Effector memory CD8-positive, alpha-beta T cell (primary cell): ENCODE results near the gene HTR7.
"Not testable (repeated sequence)": the region's sequence is repeated elsewhere in the genome, so short reads cannot be mapped to it uniquely, and the experiment has no call there.

Experiments used
- ATAC-seq: fragments of 150-1000 bp; cut with Tn5 transposase; replicated peaks from 2 replicates; pipeline ENCODE4 v1.10.0; 2021; ENCODE audit warnings: mild to moderate bottlenecking, moderate library complexity
- DNase-seq, 3 experiments: peaks; one replicate each; pipeline ENCODE4 v3.0.0; 2021
- H3K27ac Mint-ChIP-seq, 2 donors: one replicate each; pipeline ENCODE4 v1.8.0; 2022; ENCODE audit warnings: mild to moderate bottlenecking in 2 of 2, mixed read lengths in 2 of 2, moderate library complexity in 2 of 2
- H3K27me3 Mint-ChIP-seq, 2 donors: one replicate each; pipeline ENCODE4 v1.8.0; 2022; ENCODE audit warnings: mixed read lengths in 2 of 2
- H3K36me3 Mint-ChIP-seq: one replicate; pipeline ENCODE4 v1.8.0; 2022; ENCODE audit warnings: mild to moderate bottlenecking, moderate library complexity, mixed read lengths; ENCODE audit not compliant: insufficient read depth
- H3K4me1 Mint-ChIP-seq, 2 donors: one replicate each; pipeline ENCODE4 v1.8.0; 2022; ENCODE audit warnings: low read depth in 2 of 2, mixed read lengths in 2 of 2
- H3K4me3 Mint-ChIP-seq, 2 donors: one replicate each; pipeline ENCODE4 v1.8.0; 2022; ENCODE audit warnings: mild to moderate bottlenecking in 2 of 2, mixed read lengths in 2 of 2, moderate library complexity in 2 of 2
- H3K9me3 Mint-ChIP-seq, 2 donors: one replicate each; pipeline ENCODE4 v1.8.0; 2022; ENCODE audit warnings: mixed read lengths in 2 of 2

The HTR7 gene

DNA sequence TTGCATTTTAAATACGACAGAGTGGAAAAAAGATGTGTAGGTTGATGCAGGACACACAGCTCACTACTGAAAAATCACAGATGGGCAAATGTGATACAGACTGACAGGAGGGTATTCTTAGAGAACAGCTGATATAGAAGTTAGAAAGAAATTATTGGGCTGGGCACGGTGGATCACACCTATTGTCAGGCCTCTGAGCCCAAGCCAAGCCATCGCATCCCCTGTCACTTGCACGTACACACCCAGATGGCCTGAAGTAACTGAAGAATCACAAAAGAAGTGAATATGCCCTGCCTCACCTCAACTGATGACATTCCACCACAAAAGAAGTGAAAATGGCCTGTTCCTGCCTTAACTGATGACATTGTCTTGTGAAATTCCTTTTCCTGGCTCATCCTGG, 50.7 kb downstream of the HTR7 start:
- not testable (repeated sequence) for H3K4me1 Mint-ChIP-seq, ATAC-seq, H3K4me3 Mint-ChIP-seq, DNase-seq, H3K9me3 Mint-ChIP-seq, H3K27ac Mint-ChIP-seq, H3K36me3 Mint-ChIP-seq
- H3K27me3 Mint-ChIP-seq: peaks cover 24 to 33% of the 10 kb centered on the region in 2 donors

DNA sequence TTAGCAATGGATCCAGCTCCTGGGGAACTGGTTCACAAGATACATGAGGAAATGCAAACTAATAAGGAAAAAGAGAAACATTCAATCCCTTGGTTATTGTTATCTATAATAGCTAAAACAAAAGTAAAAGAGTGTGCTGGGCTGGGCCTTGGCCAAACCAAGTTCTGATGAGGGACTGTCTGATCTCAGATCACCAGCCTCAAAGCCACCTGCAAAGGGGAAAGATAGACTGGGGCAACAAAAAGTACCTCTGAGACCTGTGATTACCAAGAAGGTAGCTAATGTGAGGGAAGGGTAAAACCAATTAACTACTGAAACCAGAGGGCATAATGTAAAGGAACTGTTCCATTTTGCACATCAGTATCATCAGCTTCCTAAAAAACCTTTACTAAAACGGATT, 51.2 kb downstream of the HTR7 start:
- Mint-ChIP-seq H3K27me3 (peaks cover 24 to 33% of the 10 kb centered on the region in 2 donors), H3K4me3 (no peak overlapping the region), H3K9me3 (no peaks in the 10 kb centered on the region), H3K4me1 (no peaks in the 10 kb centered on the region), H3K36me3 (no peaks in the 10 kb centered on the region), H3K27ac (no peak overlapping the region)
- DNase-seq (no peak), ATAC-seq (no peak)

DNA sequence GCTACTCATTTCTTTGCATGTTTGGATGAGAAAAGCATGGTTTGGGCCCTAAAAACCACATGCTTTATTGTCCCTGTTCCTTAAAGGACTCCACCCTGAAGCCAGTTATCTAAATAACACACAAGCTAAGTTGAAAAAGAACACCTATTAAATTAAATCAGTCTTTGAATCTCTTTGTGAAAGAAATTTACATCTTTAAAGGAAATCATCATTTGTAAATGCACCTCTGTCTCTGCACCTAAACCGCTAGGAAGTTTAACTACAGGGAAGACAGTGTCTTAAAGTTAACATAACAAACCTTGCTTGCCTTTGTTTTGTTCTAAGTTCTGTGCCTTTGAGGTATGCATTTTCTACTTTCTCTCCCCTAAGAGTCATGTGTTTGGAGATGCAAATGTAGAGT, 52.6 kb downstream of the HTR7 start:
- Mint-ChIP-seq H3K36me3 (no peaks in the 10 kb centered on the region), H3K27me3 (peaks cover 24 to 33% of the 10 kb centered on the region in 2 donors), H3K4me1 (no peaks in the 10 kb centered on the region), H3K4me3 (no peak overlapping the region), H3K27ac (no peak overlapping the region), H3K9me3 (no peaks in the 10 kb centered on the region)
- no peak for DNase-seq
- no peak for ATAC-seq

DNA sequence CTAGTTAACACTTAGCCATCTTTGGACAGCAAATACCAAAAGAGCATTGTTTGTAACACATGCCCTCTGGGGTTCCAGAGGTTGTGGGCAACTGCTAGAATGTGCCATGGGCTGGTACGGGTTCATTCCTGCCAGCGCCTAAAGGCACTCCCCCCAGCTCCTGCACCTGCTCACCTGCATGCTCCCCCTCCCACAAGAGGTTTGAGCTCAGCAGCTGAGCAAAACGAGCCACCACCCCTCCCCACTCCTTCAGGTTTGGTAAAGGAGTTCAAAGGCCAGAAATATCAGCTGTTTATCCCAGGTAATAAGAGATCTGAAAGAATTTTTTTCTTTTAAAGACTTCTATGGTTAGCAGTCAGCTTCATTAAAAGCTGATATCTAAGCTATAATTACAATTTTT, 53.5 kb downstream of the HTR7 start:
- Mint-ChIP-seq H3K9me3 (no peaks in the 10 kb centered on the region), H3K4me3 (no peak overlapping the region), H3K27ac (no peak overlapping the region), H3K4me1 (no peaks in the 10 kb centered on the region), H3K27me3 (peaks cover 23 to 33% of the 10 kb centered on the region in 2 donors), H3K36me3 (no peaks in the 10 kb centered on the region)
- DNase-seq (no peak), ATAC-seq (no peak)

DNA sequence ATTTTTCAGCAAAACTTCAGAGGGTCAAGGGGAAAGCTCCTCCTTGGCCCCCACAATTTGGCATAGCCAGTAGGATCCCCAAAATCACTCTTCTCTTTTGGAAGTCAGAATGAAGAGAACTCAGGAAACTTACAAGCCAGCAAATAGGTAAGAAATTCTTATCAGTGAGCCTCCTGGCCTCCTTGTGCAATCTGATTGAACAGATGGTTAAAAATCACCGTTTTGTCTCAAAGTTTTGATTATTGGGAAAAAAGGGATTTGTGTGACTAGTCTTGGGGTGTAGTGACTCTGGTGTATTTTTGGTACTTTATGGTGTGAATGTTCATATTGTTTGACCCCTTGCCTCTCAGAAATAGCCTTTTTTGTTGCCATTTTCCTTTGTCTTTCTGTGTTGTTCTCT, 56.2 kb downstream of the HTR7 start:
- ATAC-seq (no peak), DNase-seq (no peak)
- Mint-ChIP-seq H3K4me3 (no peak overlapping the region), H3K9me3 (no peaks in the 10 kb centered on the region), H3K4me1 (no peaks in the 10 kb centered on the region), H3K27me3 (peaks cover 5 to 18% of the 10 kb centered on the region in 2 donors), H3K27ac (no peak overlapping the region), H3K36me3 (no peaks in the 10 kb centered on the region)

DNA sequence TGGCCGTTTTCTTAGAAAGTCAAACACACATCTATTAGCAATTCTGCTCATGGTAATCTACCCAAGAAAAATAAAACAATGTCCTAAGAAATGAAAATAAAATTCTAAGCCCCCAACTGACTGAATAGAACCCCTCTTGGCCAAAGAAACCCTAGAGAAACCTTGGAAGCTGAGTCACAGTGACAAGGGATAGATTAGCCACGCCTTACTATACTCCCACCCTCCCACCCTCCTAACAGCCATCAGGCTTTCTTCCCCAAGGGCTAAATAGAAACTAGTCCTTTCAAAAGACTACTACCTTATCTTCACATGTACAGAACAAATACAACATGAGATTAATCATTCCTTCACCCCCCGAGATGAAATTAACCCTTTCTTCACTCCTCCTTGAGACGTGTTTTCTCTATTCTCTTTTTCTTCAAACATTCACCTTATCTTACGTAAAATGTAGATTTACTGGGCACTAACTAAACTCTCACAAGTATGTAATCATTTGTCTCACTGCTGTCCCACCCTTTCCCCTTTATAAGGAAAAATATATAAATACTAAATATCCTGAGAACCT, 57.5 kb downstream of the HTR7 start:
- H3K9me3 Mint-ChIP-seq: no peaks in the 10 kb centered on the region
- H3K27ac Mint-ChIP-seq: no peak overlapping the region
- no peak for ATAC-seq
- peaks cover 9 to 20% of the 10 kb centered on the region in 2 donors for H3K27me3 Mint-ChIP-seq
- DNase-seq: no peak
- H3K4me1 Mint-ChIP-seq: no peaks in the 10 kb centered on the region
- no peak overlapping the region for H3K4me3 Mint-ChIP-seq
- H3K36me3 Mint-ChIP-seq: no peaks in the 10 kb centered on the region

DNA sequence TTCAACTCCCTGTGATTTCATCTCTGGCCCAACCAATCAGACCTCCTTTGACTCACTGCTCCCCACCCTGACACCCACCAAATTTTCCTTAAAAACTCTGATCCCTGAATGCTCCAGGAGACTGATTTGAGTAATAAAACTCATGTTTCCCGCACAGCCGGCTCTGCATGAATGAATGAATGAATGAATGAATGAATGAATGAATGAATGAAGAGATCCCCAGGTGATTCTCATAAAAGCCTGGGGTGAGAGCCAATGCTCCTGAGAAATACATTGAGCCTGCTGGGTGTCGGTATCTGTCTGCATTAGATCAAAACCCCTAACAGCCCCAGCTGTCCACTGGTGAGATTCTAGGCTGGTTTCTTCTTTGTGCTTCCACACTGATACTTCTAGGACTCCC, 58.7 kb downstream of the HTR7 start:
- ATAC-seq: no peak
- H3K27ac Mint-ChIP-seq: no peak overlapping the region
- H3K27me3 Mint-ChIP-seq: peaks cover 12 to 25% of the 10 kb centered on the region in 2 donors
- H3K36me3 Mint-ChIP-seq: no peaks in the 10 kb centered on the region
- DNase-seq: no peak
- no peak overlapping the region for H3K4me3 Mint-ChIP-seq
- no peaks in the 10 kb centered on the region for H3K9me3 Mint-ChIP-seq
- no peaks in the 10 kb centered on the region for H3K4me1 Mint-ChIP-seq

DNA sequence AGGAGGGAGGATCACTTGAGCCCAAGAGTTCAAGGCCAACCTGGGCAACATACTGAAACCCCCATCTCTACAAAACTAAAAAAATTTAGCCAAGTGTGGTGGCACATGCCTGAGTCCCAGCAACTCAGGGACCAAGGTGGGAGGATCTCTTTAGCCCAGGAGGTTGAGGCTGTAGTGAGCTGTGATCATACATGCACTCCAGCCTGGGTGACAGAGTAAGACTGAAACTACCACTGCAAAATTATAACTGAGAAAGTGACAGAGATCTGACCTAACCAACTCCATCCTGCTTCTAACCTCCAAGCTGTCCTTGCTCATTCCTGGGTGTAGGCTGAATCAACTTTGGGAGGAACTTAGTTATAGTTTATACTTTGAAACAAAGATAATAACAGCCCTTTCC, 59.4 kb downstream of the HTR7 start:
- Mint-ChIP-seq H3K4me1 (no peaks in the 10 kb centered on the region), H3K9me3 (no peaks in the 10 kb centered on the region), H3K36me3 (no peaks in the 10 kb centered on the region), H3K27me3 (peaks cover 12 to 26% of the 10 kb centered on the region in 2 donors), H3K27ac (no peak overlapping the region), H3K4me3 (no peak overlapping the region)
- ATAC-seq: no peak
- no peak for DNase-seq

DNA sequence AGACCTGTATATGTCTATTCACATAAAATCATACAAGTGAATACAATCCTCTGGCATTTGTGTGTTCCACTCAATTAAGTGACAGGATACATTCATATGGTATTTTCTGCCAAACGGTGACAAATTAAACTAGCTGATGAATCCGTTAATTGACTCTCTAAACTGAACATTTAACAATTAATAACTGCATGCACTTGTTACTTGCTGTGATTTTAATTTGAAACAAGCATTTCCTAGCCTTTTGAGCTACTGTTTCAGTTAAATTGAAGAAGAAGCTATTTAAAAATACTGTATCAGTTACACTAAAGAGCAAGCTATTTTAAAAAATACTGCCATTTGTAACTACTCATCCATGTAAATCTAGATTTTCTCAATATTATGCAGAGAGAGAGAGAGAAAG, 67.4 kb downstream of the HTR7 start:
- H3K4me1 Mint-ChIP-seq: no peaks in the 10 kb centered on the region
- H3K9me3 Mint-ChIP-seq: no peaks in the 10 kb centered on the region
- DNase-seq: no peak
- no peak overlapping the region for H3K27ac Mint-ChIP-seq
- no peak for ATAC-seq
- H3K27me3 Mint-ChIP-seq: peaks cover 42 to 55% of the 10 kb centered on the region in 2 donors
- H3K4me3 Mint-ChIP-seq: no peak overlapping the region
- H3K36me3 Mint-ChIP-seq: no peaks in the 10 kb centered on the region

DNA sequence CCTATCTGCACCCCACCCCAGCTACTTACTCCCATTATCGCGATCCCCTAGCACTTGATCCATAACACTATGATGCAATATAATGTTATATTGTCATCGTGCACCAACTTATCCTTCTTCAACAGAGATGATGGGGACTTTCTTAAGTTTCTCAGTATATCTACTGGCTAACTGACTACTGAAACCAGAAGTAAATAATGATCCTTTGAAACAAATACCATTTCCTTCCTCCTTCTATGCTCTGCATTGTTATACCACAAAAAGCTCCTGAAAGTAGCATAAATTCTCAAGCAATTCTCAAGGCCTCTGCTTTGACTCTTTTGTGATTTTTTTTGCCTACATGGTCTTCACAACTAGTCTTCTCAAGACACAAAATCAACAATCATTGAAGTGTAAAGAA, 68.9 kb downstream of the HTR7 start:
- H3K27ac Mint-ChIP-seq: no peak overlapping the region
- no peak for ATAC-seq
- peaks cover 41 to 61% of the 10 kb centered on the region in 2 donors for H3K27me3 Mint-ChIP-seq

DNA sequence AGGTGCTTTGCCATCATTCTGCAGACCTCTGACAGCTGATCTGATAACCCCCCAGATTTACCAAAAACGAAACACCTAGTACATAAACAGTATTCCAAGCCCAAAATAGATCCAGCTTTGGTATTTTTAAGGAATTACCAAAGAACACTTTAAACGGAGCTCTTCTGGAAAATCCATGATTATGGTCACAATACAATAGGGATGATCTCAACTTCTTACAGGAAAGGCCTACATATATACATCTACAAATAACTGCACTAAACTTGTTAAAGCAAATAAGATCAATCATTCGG, 69.7 kb downstream of the HTR7 start:
- ATAC-seq (no peak), DNase-seq (no peak)
- H3K36me3 Mint-ChIP-seq: no peaks in the 10 kb centered on the region
- H3K4me3 Mint-ChIP-seq: no peak overlapping the region
- H3K4me1 Mint-ChIP-seq: no peaks in the 10 kb centered on the region
- no peaks in the 10 kb centered on the region for H3K9me3 Mint-ChIP-seq
- H3K27me3 Mint-ChIP-seq: peaks cover 46 to 55% of the 10 kb centered on the region in 2 donors
- H3K27ac Mint-ChIP-seq: no peak overlapping the region

More for the DNA sequence above, 68.9 kb downstream of the HTR7 start:
- Mint-ChIP-seq H3K4me1 (no peaks in the 10 kb centered on the region), H3K9me3 (no peaks in the 10 kb centered on the region), H3K4me3 (no peak overlapping the region), H3K36me3 (no peaks in the 10 kb centered on the region)
- no peak for DNase-seq

DNA sequence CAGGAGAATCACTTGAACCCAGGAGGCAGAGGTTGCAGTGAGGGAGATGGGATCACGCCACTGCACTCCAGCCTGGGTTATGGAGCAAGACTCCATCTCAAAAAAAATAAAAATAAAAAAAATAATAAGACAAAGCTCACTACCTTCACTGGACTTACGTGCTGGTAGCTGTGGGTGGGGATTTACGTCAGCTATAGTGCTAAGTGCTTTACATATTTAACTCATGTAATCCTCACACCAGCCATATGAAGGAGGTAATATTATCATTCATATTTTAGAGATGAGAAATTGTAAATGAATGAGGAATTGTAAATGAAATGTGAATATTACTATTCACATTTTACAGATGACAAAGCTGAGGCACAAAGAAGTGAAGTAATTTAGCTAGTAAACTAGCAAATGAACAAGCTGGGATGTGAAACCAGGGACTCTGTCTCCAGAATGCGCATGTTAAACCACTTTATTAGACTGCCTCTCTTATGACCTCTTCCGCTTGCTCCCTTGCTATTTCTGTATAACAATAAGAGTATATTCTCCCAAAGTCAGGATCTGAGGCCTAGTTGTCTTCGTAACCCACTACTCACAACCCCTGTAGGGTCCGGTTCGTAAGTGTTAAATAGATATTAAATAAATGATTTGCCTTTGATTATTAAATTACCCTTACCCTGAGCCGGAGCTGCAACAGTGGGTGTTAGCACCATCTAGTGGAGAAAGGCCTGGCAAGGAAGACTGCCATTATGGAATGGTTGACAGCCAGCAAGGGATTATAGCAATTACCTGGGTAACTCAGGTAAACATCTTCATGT, 70.2 kb downstream of the HTR7 start:
- H3K36me3 Mint-ChIP-seq: no peaks in the 10 kb centered on the region
- ATAC-seq (no peak), DNase-seq (peak; percentile 2 to 7 (median 6))
- H3K4me3 Mint-ChIP-seq: no peak overlapping the region
- peaks cover 43 to 55% of the 10 kb centered on the region in 2 donors for H3K27me3 Mint-ChIP-seq
- no peaks in the 10 kb centered on the region for H3K4me1 Mint-ChIP-seq
- no peaks in the 10 kb centered on the region for H3K9me3 Mint-ChIP-seq
- no peak overlapping the region for H3K27ac Mint-ChIP-seq

DNA sequence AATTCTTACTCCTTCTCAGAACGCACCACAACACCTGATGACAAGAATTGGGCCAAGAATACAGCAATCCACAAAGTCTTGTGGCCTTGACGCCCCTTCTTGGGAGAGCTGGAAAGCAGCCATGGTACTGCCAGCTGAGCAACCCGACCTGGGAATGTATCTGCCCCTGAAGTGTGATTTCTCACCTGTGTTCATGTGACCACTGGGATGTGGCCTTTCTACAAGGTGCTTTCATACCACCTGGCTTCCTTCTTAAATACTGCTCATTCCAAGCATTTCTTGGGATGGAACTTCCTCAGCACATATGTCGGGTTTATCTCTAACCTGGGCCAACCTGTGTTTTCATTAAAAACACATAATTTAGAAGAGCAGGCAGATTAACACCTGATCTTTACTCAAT, 72.1 kb downstream of the HTR7 start:
- Mint-ChIP-seq H3K36me3 (no peaks in the 10 kb centered on the region), H3K27me3 (peaks cover 36 to 55% of the 10 kb centered on the region in 2 donors), H3K4me3 (no peak overlapping the region), H3K4me1 (no peaks in the 10 kb centered on the region), H3K27ac (no peak overlapping the region), H3K9me3 (no peaks in the 10 kb centered on the region)
- ATAC-seq (no peak), DNase-seq (no peak)

DNA sequence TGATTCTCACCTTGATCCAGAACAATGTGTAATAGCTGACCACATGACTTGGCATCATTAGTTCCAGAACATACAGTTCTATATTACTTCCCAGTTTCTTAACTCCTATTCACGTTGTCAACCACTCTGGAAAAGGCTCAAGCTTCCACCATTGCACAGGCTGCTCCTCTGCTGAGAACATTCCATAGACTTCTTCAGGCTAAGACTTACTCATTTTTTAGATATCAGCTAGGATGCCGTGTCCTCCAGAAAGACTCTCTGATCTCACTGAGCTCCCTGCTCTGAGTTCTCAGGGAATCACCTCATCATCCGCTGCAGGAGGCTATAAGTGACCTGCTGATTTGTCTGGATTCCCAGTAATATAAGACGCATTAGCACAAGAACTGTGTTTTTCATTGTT, 73.1 kb downstream of the HTR7 start:
- DNase-seq: no peak
- Mint-ChIP-seq H3K4me1 (no peaks in the 10 kb centered on the region), H3K4me3 (no peak overlapping the region), H3K27me3 (peaks cover 35 to 54% of the 10 kb centered on the region in 2 donors), H3K36me3 (no peaks in the 10 kb centered on the region), H3K9me3 (no peaks in the 10 kb centered on the region), H3K27ac (no peak overlapping the region)
- no peak for ATAC-seq
